Effector memory CD4-positive, alpha-beta T cell (primary cell): Measurements from ENCODE around the gene GALE.
"Not testable (repeated sequence)": the region's sequence is repeated elsewhere in the genome, so short reads cannot be mapped to it uniquely, and the experiment has no call there.

ENCODE experiments used
- DNase-seq, 3 donors: peaks; one replicate each; pipeline ENCODE4 v3.0.0-alpha.2; 2020
- H3K27ac ChIP-seq: 2 replicates; pipeline ENCODE4 v1.7.0; 2013; ENCODE audit warnings: mild to moderate bottlenecking, low read length, moderate library complexity; ENCODE audit not compliant: insufficient read depth, poor library complexity, severe bottlenecking
- H3K27me3 ChIP-seq: replicated peaks from 2 replicates; pipeline ENCODE4 v1.7.0; 2013; ENCODE audit warnings: mild to moderate bottlenecking, low read length; ENCODE audit not compliant: insufficient read depth, control insufficient read depth, poor library complexity, severe bottlenecking
- H3K36me3 ChIP-seq: 2 replicates; pipeline ENCODE4 v1.7.0; 2013; ENCODE audit warnings: mild to moderate bottlenecking, low read length, moderate library complexity; ENCODE audit not compliant: control insufficient read depth, insufficient read depth
- H3K4me1 ChIP-seq: 2 replicates; pipeline ENCODE4 v1.7.0; 2013; ENCODE audit warnings: low read length, mild to moderate bottlenecking; ENCODE audit not compliant: control insufficient read depth, insufficient read depth, poor library complexity, severe bottlenecking
- H3K4me3 ChIP-seq: 2 replicates; pipeline ENCODE4 v1.7.0; 2013; ENCODE audit warnings: low read length, low read depth, mild to moderate bottlenecking; ENCODE audit not compliant: insufficient read depth, poor library complexity, severe bottlenecking
- H3K9me3 ChIP-seq: 2 replicates; pipeline ENCODE4 v1.7.0; 2013; ENCODE audit warnings: mild to moderate bottlenecking, low read length, moderate library complexity; ENCODE audit not compliant: control insufficient read depth

Gene GALE

GRCh38 chr1:23799570-23800399, 769 bp downstream of the GALE start:
- H3K4me1 ChIP-seq: peaks cover 20% of the 10 kb centered on the region
- peak overlapping the region; percentile 84 for H3K27ac ChIP-seq
- peak overlapping the region; percentile 92 for H3K4me3 ChIP-seq
- no peaks in the 10 kb centered on the region for H3K9me3 ChIP-seq
- DNase-seq: no peak
- peaks cover 12% of the 10 kb centered on the region for H3K36me3 ChIP-seq
- H3K27me3 ChIP-seq: no peaks in the 10 kb centered on the region

- no peaks in the 10 kb centered on the region for H3K27me3 ChIP-seq
- no peak for DNase-seq
- peaks cover 15% of the 10 kb centered on the region for H3K36me3 ChIP-seq
- peak overlapping the region; percentile 92 for H3K4me3 ChIP-seq
- peak overlapping the region; percentile 84 for H3K27ac ChIP-seq
- no peaks in the 10 kb centered on the region for H3K9me3 ChIP-seq
- H3K4me1 ChIP-seq: peaks cover 20% of the 10 kb centered on the region
Observed at GRCh38 chr1:23799255-23799569, 1.3 kb downstream of the GALE start.

- DNase-seq: no peak
- Histone ChIP-seq H3K27me3 (no peaks in the 10 kb centered on the region), H3K9me3 (no peaks in the 10 kb centered on the region), H3K4me1 (peaks cover 20% of the 10 kb centered on the region), H3K4me3 (no peak overlapping the region), H3K36me3 (peaks cover 17% of the 10 kb centered on the region), H3K27ac (no peak overlapping the region)
Observed at GRCh38 chr1:23798662-23799142, 1.9 kb downstream of the GALE start.

GRCh38 chr1:23797478-23798448, 2.8 kb downstream of the GALE start:
- Histone ChIP-seq H3K27me3 (no peaks in the 10 kb centered on the region), H3K36me3 (peaks cover 21% of the 10 kb centered on the region), H3K4me3 (no peak overlapping the region), H3K27ac (no peak overlapping the region), H3K9me3 (no peaks in the 10 kb centered on the region), H3K4me1 (peaks cover 20% of the 10 kb centered on the region)
- no peak for DNase-seq

GRCh38 chr1:23796466-23797271, 3.9 kb downstream of the GALE start:
- Histone ChIP-seq H3K4me1 (peaks cover 28% of the 10 kb centered on the region), H3K4me3 (no peak overlapping the region), H3K36me3 (peaks cover 21% of the 10 kb centered on the region), H3K9me3 (no peaks in the 10 kb centered on the region), H3K27me3 (no peaks in the 10 kb centered on the region), H3K27ac (no peak overlapping the region)
- no peak for DNase-seq

- H3K4me3 ChIP-seq: no peak overlapping the region
- no peaks in the 10 kb centered on the region for H3K9me3 ChIP-seq
- no peaks in the 10 kb centered on the region for H3K27me3 ChIP-seq
- peaks cover 21% of the 10 kb centered on the region for H3K36me3 ChIP-seq
- H3K27ac ChIP-seq: no peak overlapping the region
- peaks cover 23% of the 10 kb centered on the region for H3K4me1 ChIP-seq
- no peak for DNase-seq
Observed at GRCh38 chr1:23795676-23796465, 4.7 kb downstream of the GALE start.

GRCh38 chr1:23794732-23795182, 5.8 kb downstream of the GALE start:
- Histone ChIP-seq H3K4me1 (peaks cover 24% of the 10 kb centered on the region), H3K36me3 (peaks cover 21% of the 10 kb centered on the region)
- not testable (repeated sequence) for H3K4me3 ChIP-seq, H3K27me3 ChIP-seq, H3K27ac ChIP-seq, H3K9me3 ChIP-seq, DNase-seq

- H3K27ac ChIP-seq: peak overlapping the region; percentile 42
- H3K36me3 ChIP-seq: peaks cover 21% of the 10 kb centered on the region
- no peak overlapping the region for H3K4me3 ChIP-seq
Observed at GRCh38 chr1:23793861-23794731, 6.5 kb downstream of the GALE start.

More at GRCh38 chr1:23793861-23794731, 6.5 kb downstream of the GALE start:
- peaks cover 17% of the 10 kb centered on the region for H3K4me1 ChIP-seq
- H3K27me3 ChIP-seq: no peaks in the 10 kb centered on the region
- no peaks in the 10 kb centered on the region for H3K9me3 ChIP-seq
- no peak for DNase-seq
